C4-2B (cell line): ENCODE results near the gene AMPH.
A peak's percentile ranks its signal among the peaks of the same experiment; 100 is the strongest.

Experiments
- H3K27ac ChIP-seq: fragments of 450-650 bp; 2 replicates; pipeline ENCODE4 v1.5.1; 2017
- CTCF ChIP-seq: fragments of 450-650 bp; conservative IDR thresholded peaks from 2 replicates; pipeline ENCODE4 v1.5.1; 2017; ENCODE audit warnings: mild to moderate bottlenecking
- ZFX ChIP-seq: fragments of 450-650 bp; IDR thresholded peaks from 2 replicates; pipeline ENCODE4 v1.6.1; 2017

The AMPH gene

GRCh38 chr7:38463277-38464225 is 167.6 kb downstream of the AMPH start:
- TF ChIP-seq CTCF: no peak
- TF ChIP-seq ZFX: no peak
- H3K27ac ChIP-seq: no peak overlapping the region

DNA sequence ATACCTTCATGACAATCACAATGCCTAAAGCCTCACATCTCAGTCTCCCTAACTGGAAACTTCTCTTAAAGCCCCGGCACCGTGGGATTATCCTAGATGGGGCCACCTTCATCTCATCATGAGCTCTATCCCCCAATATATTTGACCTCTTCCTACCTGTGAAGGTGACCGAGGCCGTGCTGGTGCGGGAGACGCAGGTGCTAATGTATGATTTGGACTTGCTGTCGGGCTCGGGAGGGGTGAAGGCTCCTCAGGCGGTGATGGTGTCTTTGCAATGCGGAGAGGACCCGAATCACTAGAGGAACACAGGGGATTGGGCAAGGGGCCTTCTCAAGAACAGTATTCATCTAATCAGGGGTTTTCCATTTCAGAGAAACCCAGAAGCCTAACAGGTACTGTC is 168.4 kb downstream of the AMPH start:
- no peak overlapping the region for H3K27ac ChIP-seq
- no peak for TF ChIP-seq CTCF
- TF ChIP-seq ZFX: no peak

GRCh38 chr7:38461887-38462286 is 169.3 kb downstream of the AMPH start:
- TF ChIP-seq CTCF (no peak), ZFX (no peak)
- H3K27ac ChIP-seq: no peak overlapping the region

DNA sequence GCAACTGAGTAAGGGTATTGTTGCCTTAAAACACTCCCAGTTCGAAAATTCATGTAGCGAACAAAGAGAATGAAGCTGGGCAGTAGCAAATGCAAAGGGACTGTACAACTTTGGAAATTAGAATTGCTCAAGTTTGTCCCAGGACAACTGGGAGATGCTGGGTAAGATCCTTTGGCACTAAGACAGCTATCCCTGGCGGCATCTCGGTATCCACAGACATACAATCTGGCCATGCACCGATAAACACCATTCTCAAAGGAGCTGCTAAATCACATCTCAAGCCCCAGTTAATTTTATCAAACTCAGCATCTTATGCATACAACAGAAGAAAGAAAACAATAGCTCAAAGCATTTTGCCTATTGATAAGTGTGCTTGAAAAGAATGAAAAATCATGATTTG is 177.3 kb downstream of the AMPH start:
- H3K27ac ChIP-seq: no peak overlapping the region
- TF ChIP-seq CTCF (no peak), ZFX (no peak)

DNA sequence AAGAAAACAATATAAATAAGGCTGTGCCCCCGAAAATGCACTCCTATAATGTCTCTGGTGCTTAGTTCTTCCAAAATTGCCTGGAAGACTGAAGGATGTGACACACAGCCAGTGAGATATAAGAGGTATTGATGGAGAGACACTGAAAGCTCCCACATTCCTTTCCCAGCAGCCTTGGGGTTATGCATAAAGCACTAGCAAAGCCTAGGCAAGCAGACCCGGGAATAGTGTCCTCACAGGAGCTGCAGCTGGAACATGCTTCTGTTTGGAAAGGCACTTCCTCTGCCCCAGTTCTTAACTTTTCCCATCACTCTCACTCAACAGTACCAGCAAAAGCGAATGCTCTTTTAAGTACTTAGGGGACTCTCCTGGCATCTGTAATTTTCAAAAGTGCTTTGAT is 178.0 kb downstream of the AMPH start:
- TF ChIP-seq ZFX (no peak), CTCF (no peak)
- H3K27ac ChIP-seq: no peak overlapping the region

DNA sequence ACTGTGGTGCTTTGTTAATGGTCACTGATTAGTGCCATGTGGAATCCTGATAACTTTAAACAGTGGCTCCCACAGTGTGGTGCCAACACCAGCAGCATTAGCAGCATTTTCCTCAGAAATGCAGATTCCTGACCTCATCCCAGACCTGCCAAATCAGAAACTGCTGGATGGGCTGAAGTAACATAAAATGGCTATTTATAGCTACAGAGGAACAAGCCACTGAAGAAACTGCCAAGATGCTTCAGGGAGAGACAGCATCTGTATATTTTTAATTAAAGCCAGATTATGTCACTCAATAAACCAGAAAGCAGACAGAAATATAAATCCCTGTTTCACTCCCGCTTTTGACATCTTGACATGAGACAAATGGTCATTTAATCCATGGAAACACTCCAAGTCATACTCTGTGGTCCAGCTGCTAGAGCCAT is 178.5 kb downstream of the AMPH start:
- TF ChIP-seq ZFX (no peak), CTCF (no peak)
- no peak overlapping the region for H3K27ac ChIP-seq

GRCh38 chr7:38451840-38452239 is 179.3 kb downstream of the AMPH start:
- H3K27ac ChIP-seq: no peak overlapping the region

More at GRCh38 chr7:38451840-38452239, 179.3 kb downstream of the AMPH start:
- TF ChIP-seq ZFX (no peak), CTCF (peak; percentile 70)
